ENCODE measurements around the gene CDH22.

The CDH22 gene

DNA sequence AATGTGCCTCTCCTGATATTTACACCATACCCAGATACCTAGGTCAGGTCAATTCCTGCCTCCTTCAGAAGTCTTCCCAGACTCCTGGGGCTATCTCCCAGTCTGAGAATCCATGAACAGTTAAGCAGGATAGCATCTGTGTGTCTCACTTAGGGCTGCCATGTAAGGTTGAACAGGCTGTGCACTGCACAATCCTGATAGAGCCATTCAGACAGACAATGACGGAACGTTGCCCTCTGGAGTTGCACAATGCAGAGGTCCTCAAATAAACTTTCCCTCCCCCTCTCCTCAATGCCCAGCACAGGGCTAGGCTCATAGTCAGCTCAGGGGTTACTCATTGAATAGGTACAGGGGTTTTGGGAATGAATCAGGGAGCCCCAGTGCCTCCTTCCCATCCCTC, 100.5 kb downstream of the CDH22 start:
- CTCF ChIA-PET: interaction anchor here (0.6 kb wide), 1 partner anchor 101 kb away, joined by 4 read pairs; no protein-coding TSS in a partner anchor
- POLR2A ChIA-PET (ENCODE audit: low non-redundant PET): no interaction called here
- TF ChIP-seq, protein P1, sequence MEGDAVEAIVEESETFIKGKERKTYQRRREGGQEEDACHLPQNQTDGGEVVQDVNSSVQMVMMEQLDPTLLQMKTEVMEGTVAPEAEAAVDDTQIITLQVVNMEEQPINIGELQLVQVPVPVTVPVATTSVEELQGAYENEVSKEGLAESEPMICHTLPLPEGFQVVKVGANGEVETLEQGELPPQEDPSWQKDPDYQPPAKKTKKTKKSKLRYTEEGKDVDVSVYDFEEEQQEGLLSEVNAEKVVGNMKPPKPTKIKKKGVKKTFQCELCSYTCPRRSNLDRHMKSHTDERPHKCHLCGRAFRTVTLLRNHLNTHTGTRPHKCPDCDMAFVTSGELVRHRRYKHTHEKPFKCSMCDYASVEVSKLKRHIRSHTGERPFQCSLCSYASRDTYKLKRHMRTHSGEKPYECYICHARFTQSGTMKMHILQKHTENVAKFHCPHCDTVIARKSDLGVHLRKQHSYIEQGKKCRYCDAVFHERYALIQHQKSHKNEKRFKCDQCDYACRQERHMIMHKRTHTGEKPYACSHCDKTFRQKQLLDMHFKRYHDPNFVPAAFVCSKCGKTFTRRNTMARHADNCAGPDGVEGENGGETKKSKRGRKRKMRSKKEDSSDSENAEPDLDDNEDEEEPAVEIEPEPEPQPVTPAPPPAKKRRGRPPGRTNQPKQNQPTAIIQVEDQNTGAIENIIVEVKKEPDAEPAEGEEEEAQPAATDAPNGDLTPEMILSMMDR (conservative IDR thresholded peaks at IDR 0.05; ENCODE audit: low read depth): no peak
- H3K27ac ChIP-seq: no peak overlapping the region
- DNase-seq (ENCODE audit: low spot score): no peak

DNA sequence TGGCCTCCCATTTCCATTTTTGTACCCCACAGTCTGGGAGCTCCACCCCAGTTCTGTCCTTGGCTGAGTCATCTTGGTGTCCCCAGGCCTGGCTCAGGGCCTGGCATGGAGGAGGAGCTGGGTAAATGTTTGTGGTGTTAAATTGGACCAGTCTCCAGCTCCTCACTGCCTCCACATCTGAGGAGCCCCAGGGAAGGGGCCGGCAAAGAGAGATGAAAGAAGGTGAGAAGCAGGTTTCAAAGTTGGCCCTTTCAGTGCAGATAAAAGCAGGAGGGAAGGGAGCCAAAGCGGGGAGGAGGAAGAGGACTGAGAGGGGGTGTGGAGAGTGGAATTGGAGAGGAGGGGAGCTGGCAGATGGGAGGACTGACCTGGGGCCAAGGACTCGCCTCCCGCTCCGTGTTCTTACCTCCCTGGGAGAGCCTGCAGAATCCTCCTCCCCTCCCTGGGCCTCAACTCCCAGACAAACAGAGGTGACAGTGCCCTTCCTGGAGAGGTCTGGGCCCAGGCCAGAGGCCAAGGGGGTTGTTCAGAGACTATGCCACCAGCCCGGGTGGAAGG, 101.2 kb downstream of the CDH22 start:
- TF ChIP-seq, protein P1 (conservative IDR thresholded peaks at IDR 0.05; ENCODE audit: low read depth): no peak
- no peak overlapping the region for H3K27ac ChIP-seq
- POLR2A ChIA-PET (ENCODE audit: low non-redundant PET): no interaction called here
- CTCF ChIA-PET: interaction anchor here (1.0 to 1.5 kb wide), 2 partner anchors 31 to 100 kb away, joined by 4 to 5 read pairs; no protein-coding TSS in a partner anchor
- DNase-seq (ENCODE audit: low spot score): no peak

DNA sequence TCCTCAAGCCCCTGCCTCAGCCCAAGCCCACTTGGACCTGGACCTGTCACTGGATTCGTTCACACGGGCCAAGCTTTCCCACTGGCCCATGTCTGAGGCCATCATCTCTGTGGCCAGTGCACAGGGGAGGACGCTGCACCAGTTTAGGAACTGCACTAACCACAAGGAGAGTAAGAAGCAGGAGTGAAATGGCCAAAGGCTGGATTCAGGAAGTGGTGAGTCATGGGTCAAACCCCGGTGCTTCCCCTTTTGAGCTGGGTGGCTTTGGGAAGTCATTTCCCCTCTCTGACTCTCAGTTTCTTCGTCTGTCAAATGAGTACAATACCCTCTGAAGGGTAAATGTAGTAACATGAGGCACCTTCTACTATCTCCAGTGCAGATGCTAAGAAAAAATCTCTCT, 102.3 kb downstream of the CDH22 start:
- DNase-seq (ENCODE audit: low spot score): peak; percentile 79
- ChIA-PET POLR2A (ENCODE audit: low non-redundant PET) (no interaction called here), CTCF (interaction anchor here (0.6 to 1.5 kb wide), 5 partner anchors 36 to 119 kb away, joined by 3 to 6 read pairs (median 4); no protein-coding TSS in a partner anchor)
- TF ChIP-seq, protein P1 (conservative IDR thresholded peaks at IDR 0.05; ENCODE audit: low read depth): no peak
- no peak overlapping the region for H3K27ac ChIP-seq

DNA sequence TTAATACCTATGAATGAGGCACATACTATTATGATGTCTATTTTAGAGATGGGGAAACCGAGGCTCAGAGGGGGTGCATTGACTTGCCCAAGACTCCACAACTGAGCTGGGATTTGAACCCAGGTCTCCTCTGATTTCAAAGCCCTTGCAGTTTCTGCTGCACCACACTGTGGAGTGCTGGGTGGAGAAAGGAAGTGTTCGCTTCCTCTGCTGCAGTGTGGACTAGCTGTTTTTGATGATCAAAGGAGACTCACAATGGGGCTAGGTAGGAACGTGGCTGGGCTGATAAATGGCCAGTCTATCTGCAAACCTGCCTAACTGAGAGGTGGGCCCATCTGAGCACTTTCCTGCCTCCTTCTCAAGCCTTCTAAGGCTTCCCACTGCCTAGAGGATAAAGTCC, 102.9 kb downstream of the CDH22 start:
- CTCF ChIA-PET: interaction anchor here (0.6 to 1.5 kb wide), 5 partner anchors 11 to 101 kb away, joined by 3 to 6 read pairs (median 4); no protein-coding TSS in a partner anchor
- H3K27ac ChIP-seq: no peak overlapping the region
- no peak for DNase-seq (ENCODE audit: low spot score)
- TF ChIP-seq, protein P1 (conservative IDR thresholded peaks at IDR 0.05; ENCODE audit: low read depth): no peak
- POLR2A ChIA-PET (ENCODE audit: low non-redundant PET): no interaction called here

DNA sequence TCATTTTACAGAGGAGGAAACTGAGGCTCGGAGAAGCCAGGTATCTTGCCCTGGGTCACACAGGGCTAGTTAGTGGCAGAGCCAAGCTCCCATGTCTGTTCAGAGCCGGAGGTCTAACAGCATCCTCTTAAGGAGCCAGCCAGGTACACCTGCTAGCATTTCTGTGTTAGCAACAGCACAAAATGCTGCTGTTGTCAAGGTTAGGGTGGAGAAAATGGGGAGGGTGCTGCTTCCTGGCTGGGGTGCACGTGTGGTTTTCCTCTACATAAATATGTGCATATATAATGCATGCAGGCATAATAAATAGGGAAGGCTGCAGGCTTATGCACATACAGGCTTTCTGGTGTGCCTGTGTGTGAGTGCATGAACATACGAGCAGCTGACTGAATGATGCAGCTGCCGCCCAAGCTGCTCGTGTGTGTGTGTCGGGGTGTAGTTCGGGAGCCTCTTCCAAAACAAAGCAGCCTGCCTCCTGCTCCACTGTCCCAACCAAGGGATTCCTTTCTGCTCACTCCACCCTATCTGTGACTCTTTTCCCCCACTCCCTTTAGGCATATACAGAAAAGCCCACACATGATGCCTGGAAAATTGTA, 103.6 kb downstream of the CDH22 start:
- CTCF ChIA-PET: interaction anchor here (0.6 kb wide), 1 partner anchor 54 kb away, joined by 10 read pairs; no protein-coding TSS in a partner anchor
- no peak for DNase-seq (ENCODE audit: low spot score)
- POLR2A ChIA-PET (ENCODE audit: low non-redundant PET): no interaction called here
- TF ChIP-seq, protein P1 (conservative IDR thresholded peaks at IDR 0.05; ENCODE audit: low read depth): no peak
- H3K27ac ChIP-seq: no peak overlapping the region

DNA sequence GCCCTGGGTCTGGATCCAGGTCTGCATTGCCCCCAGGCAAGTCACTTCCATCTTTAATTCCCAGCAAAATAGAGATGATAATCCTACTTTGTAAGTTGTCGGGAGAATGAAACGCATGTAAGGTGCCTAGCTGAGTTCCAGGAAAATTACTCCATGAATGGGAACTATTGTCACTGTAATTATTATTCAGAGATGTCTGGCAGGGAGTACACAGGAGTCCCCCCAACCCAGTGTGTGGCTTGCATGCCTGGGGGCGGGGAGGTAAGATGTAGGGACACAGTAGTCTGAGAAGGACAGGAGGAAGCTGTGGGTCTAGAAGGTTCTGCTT, 104.8 kb downstream of the CDH22 start:
- TF ChIP-seq, protein P1 (conservative IDR thresholded peaks at IDR 0.05; ENCODE audit: low read depth): no peak
- ChIA-PET POLR2A (ENCODE audit: low non-redundant PET) (no interaction called here), CTCF (interaction anchor here (0.6 kb wide), 1 partner anchor 234 kb away, joined by 4 read pairs; no protein-coding TSS in a partner anchor)
- DNase-seq (ENCODE audit: low spot score): no peak
- no peak overlapping the region for H3K27ac ChIP-seq
